Cerebellar cortex (tissue), 1 donor: ENCODE measurements around the gene FKBP1A.
A peak's percentile ranks its signal among the peaks of the same experiment; 100 is the strongest.

ENCODE experiments used
- DNase-seq: peaks from one replicate; pipeline ENCODE4 v3.0.0-alpha.2; 2015; ENCODE audit warnings: low spot score

Gene FKBP1A

GRCh38 chr20:1392693-1393506 lies at the start of gene FKBP1A:
TSS of gene FKBP1A (minus strand) at chr20:1393054. CDS start at chr20:1392998, 56 bp downstream.
- peak; percentile 87 for DNase-seq

GRCh38 chr20:1442304-1442703 lies 49.5 kb upstream of the FKBP1A start:
- no peak for DNase-seq

- DNase-seq, result no peak
Measured at GRCh38 chr20:1441133-1441532, 48.3 kb upstream of the FKBP1A start.

- DNase-seq, result no peak
Measured at GRCh38 chr20:1440024-1440423, 47.2 kb upstream of the FKBP1A start.

- DNase-seq, result no peak
Measured at GRCh38 chr20:1438361-1438760, 45.5 kb upstream of the FKBP1A start.

- peak; percentile 79 for DNase-seq
Measured at GRCh38 chr20:1437235-1437904, 44.5 kb upstream of the FKBP1A start.

GRCh38 chr20:1436263-1436662 lies 43.4 kb upstream of the FKBP1A start:
- no peak for DNase-seq

GRCh38 chr20:1435337-1435699 lies 42.5 kb upstream of the FKBP1A start:
- no peak for DNase-seq

- DNase-seq, result no peak
Measured at GRCh38 chr20:1434571-1435336, 41.9 kb upstream of the FKBP1A start.

- no peak for DNase-seq
Measured at GRCh38 chr20:1431158-1431557, 38.3 kb upstream of the FKBP1A start.

GRCh38 chr20:1430004-1430451 lies 37.2 kb upstream of the FKBP1A start:
- no peak for DNase-seq

- no peak for DNase-seq
Measured at GRCh38 chr20:1429143-1429728, 36.4 kb upstream of the FKBP1A start.

- no peak for DNase-seq
Measured at GRCh38 chr20:1427457-1428054, 34.7 kb upstream of the FKBP1A start.

- no peak for DNase-seq
Measured at GRCh38 chr20:1426231-1426849, 33.5 kb upstream of the FKBP1A start.

- no peak for DNase-seq
Measured at GRCh38 chr20:1424336-1424735, 31.5 kb upstream of the FKBP1A start.

GRCh38 chr20:1423625-1424106 lies 30.8 kb upstream of the FKBP1A start:
- DNase-seq, result peak; percentile 33

GRCh38 chr20:1423206-1423605 lies 30.4 kb upstream of the FKBP1A start:
- no peak for DNase-seq

- DNase-seq, result no peak
Measured at GRCh38 chr20:1422753-1423152, 29.9 kb upstream of the FKBP1A start.

- no peak for DNase-seq
Measured at GRCh38 chr20:1420066-1420465, 27.2 kb upstream of the FKBP1A start.

- DNase-seq, result no peak
Measured at GRCh38 chr20:1418350-1418749, 25.5 kb upstream of the FKBP1A start.

- no peak for DNase-seq
Measured at GRCh38 chr20:1417790-1418189, 24.9 kb upstream of the FKBP1A start.
